ENCODE results near the gene TWNK. TPM values are rescaled to one million over a fixed set of nuclear protein-coding genes. Genes with fewer than 3 reads are reported as not detected.

Gene TWNK
- total and polyA plus RNA-seq, 3 experiments from 2014 or later = 8.2 to 44.3 (median 40.6) TPM

GRCh38 chr10:100998991-100999741 lies 11.8 kb downstream of the TWNK start:
- H3K4me3 Mint-ChIP-seq = peak overlapping the region; percentile 85 to 99 (median 89)
- POLR2A ChIA-PET = interaction anchor here (0.8 to 1.1 kb wide), 2 partner anchors 14 to 33 kb away, joined by 3 to 5 read pairs; no protein-coding TSS in a partner anchor

GRCh38 chr10:100999742-101000126 lies 12.4 kb downstream of the TWNK start, which contains the start of gene LZTS2:
Gene LZTS2, plus strand, starts transcription at chr10:100999808. Its CDS starts 2,731 bp downstream, at chr10:101002539.
- Histone ChIP-seq H3K27me3 (ENCODE audit: insufficient read depth, low read length, poor library complexity, severe bottlenecking) (no peaks in the 10 kb centered on the region), H3K9me3 (ENCODE audit: low read length) (no peaks in the 10 kb centered on the region), H3K4me3 (ENCODE audit: low read length) (peak within 1 kb of the TSS; percentile 72), H3K4me1 (ENCODE audit: insufficient read depth, low read length) (peaks cover 24% of the 10 kb centered on the region), H3K27ac (ENCODE audit: low read depth, low read length) (peak within 1 kb of the TSS; percentile 78), H3K36me3 (ENCODE audit: insufficient read depth, low read length) (no peaks in the 10 kb centered on the region)
- DNase-seq = no peak
- CTCF ChIA-PET = interaction anchor here (0.8 to 6.5 kb wide), 10 partner anchors 10 to 93 kb away, joined by 3 to 98 read pairs (median 4); partner anchors contain the start of genes MRPL43 and TWNK
- peaks cover 21 to 35% (median 23%) of the 10 kb centered on the region in 3 donors for H3K4me1 Mint-ChIP-seq
- peaks cover 0 to 21% (median 0%) of the 10 kb centered on the region in 3 donors for H3K36me3 Mint-ChIP-seq
- POLR2A ChIA-PET = interaction anchor here (1.1 kb wide), 1 partner anchor 15 kb away, joined by 3 read pairs; no protein-coding TSS in a partner anchor
- H3K9me3 Mint-ChIP-seq = no peaks in the 10 kb centered on the region
- no peaks in the 10 kb centered on the region for H3K27me3 Mint-ChIP-seq
- peak within 1 kb of the TSS; percentile 80 to 94 (median 92) for H3K27ac Mint-ChIP-seq
- peak within 1 kb of the TSS; percentile 85 to 99 (median 89) for H3K4me3 Mint-ChIP-seq

More at GRCh38 chr10:100998991-100999741, 11.8 kb downstream of the TWNK start:
- Mint-ChIP-seq H3K36me3 (peaks cover 0 to 27% (median 0%) of the 10 kb centered on the region in 3 donors), H3K9me3 (no peaks in the 10 kb centered on the region), H3K27me3 (no peaks in the 10 kb centered on the region), H3K4me1 (peaks cover 21 to 35% (median 23%) of the 10 kb centered on the region in 3 donors), H3K27ac (peak overlapping the region; percentile 72 to 94 (median 91))
- no peaks in the 10 kb centered on the region for H3K36me3 ChIP-seq (ENCODE audit: insufficient read depth, low read length)
- CTCF ChIA-PET = interaction anchor here (0.8 to 6.5 kb wide), 10 partner anchors 10 to 58 kb away, joined by 3 to 98 read pairs (median 6); partner anchors contain the start of genes MRPL43 and TWNK
- no peaks in the 10 kb centered on the region for H3K27me3 ChIP-seq (ENCODE audit: insufficient read depth, low read length, poor library complexity, severe bottlenecking)
- peak; percentile 71 to 84 (median 78) for DNase-seq
- H3K9me3 ChIP-seq (ENCODE audit: low read length) = no peaks in the 10 kb centered on the region
- peak overlapping the region; percentile 78 for H3K27ac ChIP-seq (ENCODE audit: low read depth, low read length)
- peak overlapping the region; percentile 72 for H3K4me3 ChIP-seq (ENCODE audit: low read length)
- peaks cover 24% of the 10 kb centered on the region for H3K4me1 ChIP-seq (ENCODE audit: insufficient read depth, low read length)

GRCh38 chr10:101000127-101000914 lies 13.0 kb downstream of the TWNK start:
- Histone ChIP-seq H3K4me3 (ENCODE audit: low read length) (no peak overlapping the region), H3K4me1 (ENCODE audit: insufficient read depth, low read length) (peaks cover 24% of the 10 kb centered on the region), H3K27me3 (ENCODE audit: insufficient read depth, low read length, poor library complexity, severe bottlenecking) (no peaks in the 10 kb centered on the region), H3K27ac (ENCODE audit: low read depth, low read length) (peak overlapping the region; percentile 67), H3K9me3 (ENCODE audit: low read length) (no peaks in the 10 kb centered on the region), H3K36me3 (ENCODE audit: insufficient read depth, low read length) (no peaks in the 10 kb centered on the region)
- H3K9me3 Mint-ChIP-seq = no peaks in the 10 kb centered on the region
- peak overlapping the region in 5 of 8 donors; percentile 80 to 94 (median 86) for H3K27ac Mint-ChIP-seq
- H3K4me3 Mint-ChIP-seq = peak overlapping the region; percentile 45 to 90 (median 82)
- H3K27me3 Mint-ChIP-seq = no peaks in the 10 kb centered on the region
- peaks cover 21 to 35% (median 23%) of the 10 kb centered on the region in 3 donors for H3K4me1 Mint-ChIP-seq
- CTCF ChIA-PET = interaction anchor here (0.7 to 4.7 kb wide), 5 partner anchors 9 to 92 kb away, joined by 3 to 73 read pairs (median 5); partner anchors contain the start of genes MRPL43 and TWNK
- DNase-seq = no peak
- POLR2A ChIA-PET = interaction anchor here (1.1 kb wide), 1 partner anchor 15 kb away, joined by 3 read pairs; no protein-coding TSS in a partner anchor
- peaks cover 0 to 24% (median 0%) of the 10 kb centered on the region in 3 donors for H3K36me3 Mint-ChIP-seq

- Mint-ChIP-seq H3K27ac (peak overlapping the region in 7 of 8 donors; percentile 44 to 88 (median 84)), H3K27me3 (no peaks in the 10 kb centered on the region), H3K4me1 (peaks cover 21 to 32% (median 22%) of the 10 kb centered on the region in 3 donors), H3K4me3 (peak overlapping the region; percentile 71 to 92 (median 84)), H3K36me3 (peaks cover 0 to 29% (median 0%) of the 10 kb centered on the region in 3 donors), H3K9me3 (no peaks in the 10 kb centered on the region)
- Histone ChIP-seq H3K9me3 (ENCODE audit: low read length) (no peaks in the 10 kb centered on the region), H3K4me1 (ENCODE audit: insufficient read depth, low read length) (peaks cover 23% of the 10 kb centered on the region), H3K4me3 (ENCODE audit: low read length) (no peak overlapping the region), H3K27me3 (ENCODE audit: insufficient read depth, low read length, poor library complexity, severe bottlenecking) (no peaks in the 10 kb centered on the region), H3K36me3 (ENCODE audit: insufficient read depth, low read length) (no peaks in the 10 kb centered on the region), H3K27ac (ENCODE audit: low read depth, low read length) (peak overlapping the region; percentile 67)
- CTCF ChIA-PET = interaction anchor here (0.7 to 2.6 kb wide), 5 partner anchors 7 to 18 kb away, joined by 3 to 9 read pairs (median 5); no protein-coding TSS in a partner anchor
- POLR2A ChIA-PET = interaction anchor here (0.6 kb wide), 1 partner anchor 42 kb away, joined by 4 read pairs; no protein-coding TSS in a partner anchor
- no peak for DNase-seq
Measured at GRCh38 chr10:101000915-101001658, 13.7 kb downstream of the TWNK start.

GRCh38 chr10:101001659-101002035 lies 14.3 kb downstream of the TWNK start:
- Mint-ChIP-seq H3K4me1 (peaks cover 16 to 26% (median 17%) of the 10 kb centered on the region in 3 donors), H3K9me3 (no peaks in the 10 kb centered on the region), H3K27ac (peak overlapping the region in 1 of 8 donors; percentile 13), H3K36me3 (peaks cover 0 to 32% (median 0%) of the 10 kb centered on the region in 3 donors), H3K4me3 (peak overlapping the region in 2 of 7 donors; percentile 83 to 92), H3K27me3 (no peaks in the 10 kb centered on the region)
- no peak overlapping the region for H3K4me3 ChIP-seq (ENCODE audit: low read length)
- H3K9me3 ChIP-seq (ENCODE audit: low read length) = no peaks in the 10 kb centered on the region
- ChIA-PET POLR2A (interaction anchor here (0.6 kb wide), 1 partner anchor 42 kb away, joined by 4 read pairs; no protein-coding TSS in a partner anchor), CTCF (interaction anchor here (1.6 to 2.6 kb wide), 4 partner anchors 8 to 17 kb away, joined by 4 to 9 read pairs (median 6); no protein-coding TSS in a partner anchor)
- no peak overlapping the region for H3K27ac ChIP-seq (ENCODE audit: low read depth, low read length)
- H3K4me1 ChIP-seq (ENCODE audit: insufficient read depth, low read length) = peaks cover 18% of the 10 kb centered on the region
- no peak for DNase-seq
- H3K27me3 ChIP-seq (ENCODE audit: insufficient read depth, low read length, poor library complexity, severe bottlenecking) = no peaks in the 10 kb centered on the region
- H3K36me3 ChIP-seq (ENCODE audit: insufficient read depth, low read length) = no peaks in the 10 kb centered on the region

- no peaks in the 10 kb centered on the region for H3K9me3 Mint-ChIP-seq
- H3K27ac Mint-ChIP-seq = no peak overlapping the region
- ChIA-PET POLR2A (no interaction called here), CTCF (interaction anchor here (1.8 to 4.9 kb wide), 4 partner anchors 9 to 16 kb away, joined by 4 to 30 read pairs (median 8); no protein-coding TSS in a partner anchor)
- H3K27me3 ChIP-seq (ENCODE audit: insufficient read depth, low read length, poor library complexity, severe bottlenecking) = no peaks in the 10 kb centered on the region
- H3K27ac ChIP-seq (ENCODE audit: low read depth, low read length) = no peak overlapping the region
- peaks cover 0 to 35% (median 0%) of the 10 kb centered on the region in 3 donors for H3K36me3 Mint-ChIP-seq
- H3K9me3 ChIP-seq (ENCODE audit: low read length) = no peaks in the 10 kb centered on the region
- no peaks in the 10 kb centered on the region for H3K27me3 Mint-ChIP-seq
- no peak overlapping the region for H3K4me3 Mint-ChIP-seq
- H3K36me3 ChIP-seq (ENCODE audit: insufficient read depth, low read length) = no peaks in the 10 kb centered on the region
- no peak overlapping the region for H3K4me3 ChIP-seq (ENCODE audit: low read length)
- no peak for DNase-seq
- peaks cover 14 to 22% (median 17%) of the 10 kb centered on the region in 3 donors for H3K4me1 Mint-ChIP-seq
- peaks cover 16% of the 10 kb centered on the region for H3K4me1 ChIP-seq (ENCODE audit: insufficient read depth, low read length)
Measured at GRCh38 chr10:101002456-101002855, 15.1 kb downstream of the TWNK start.
